HL-60 (cell line): ENCODE measurements around the gene RGMA.

Source experiments
- DNase-seq, 2 experiments: peaks; one replicate each; pipeline ENCODE4 v3.0.0-alpha.2; 2010 to 2020; ENCODE audit warnings: low read depth in 1 of 2, low spot score in 1 of 2
- H3K27ac ChIP-seq: fragments of 250-450 bp; sonication (Bioruptor Pico); replicated peaks from 2 replicates; pipeline ENCODE4 v1.5.1; 2020; ENCODE audit warnings: mild to moderate bottlenecking, moderate library complexity
- H3K27me3 ChIP-seq: fragments of 250-450 bp; sonication (Bioruptor Pico); 2 replicates; pipeline ENCODE4 v1.5.1; 2021; ENCODE audit warnings: mild to moderate bottlenecking, moderate library complexity; ENCODE audit not compliant: insufficient read depth, poor library complexity, severe bottlenecking
- H3K4me3 ChIP-seq: replicated peaks from 2 replicates; pipeline ENCODE4 v1.5.1; 2011; ENCODE audit warnings: mild to moderate bottlenecking, control low read depth, low read length; ENCODE audit not compliant: insufficient read depth
- CTCF ChIP-seq: IDR thresholded peaks from one replicate; pipeline ENCODE4 v1.5.1; 2011; ENCODE audit warnings: low read length, control low read depth, inconsistent platforms; ENCODE audit not compliant: insufficient read depth
- GABPA ChIP-seq: IDR thresholded peaks from 2 replicates; pipeline ENCODE4 v1.6.1; 2012; ENCODE audit warnings: low read depth
- POLR2AphosphoS5 ChIP-seq: IDR thresholded peaks from 2 replicates; pipeline ENCODE4 v1.6.1; 2012; ENCODE audit warnings: low read depth
- SPI1 ChIP-seq: IDR thresholded peaks from 2 replicates; pipeline ENCODE4 v1.6.1; 2012; ENCODE audit warnings: low read depth, mild to moderate bottlenecking, borderline replicate concordance
- TF ChIP-seq, protein P1 (sequence below): IDR thresholded peaks from 2 replicates; pipeline ENCODE4 v1.6.1; 2012; ENCODE audit warnings: low read depth; ENCODE audit not compliant: insufficient replicate concordance

Gene RGMA

DNA sequence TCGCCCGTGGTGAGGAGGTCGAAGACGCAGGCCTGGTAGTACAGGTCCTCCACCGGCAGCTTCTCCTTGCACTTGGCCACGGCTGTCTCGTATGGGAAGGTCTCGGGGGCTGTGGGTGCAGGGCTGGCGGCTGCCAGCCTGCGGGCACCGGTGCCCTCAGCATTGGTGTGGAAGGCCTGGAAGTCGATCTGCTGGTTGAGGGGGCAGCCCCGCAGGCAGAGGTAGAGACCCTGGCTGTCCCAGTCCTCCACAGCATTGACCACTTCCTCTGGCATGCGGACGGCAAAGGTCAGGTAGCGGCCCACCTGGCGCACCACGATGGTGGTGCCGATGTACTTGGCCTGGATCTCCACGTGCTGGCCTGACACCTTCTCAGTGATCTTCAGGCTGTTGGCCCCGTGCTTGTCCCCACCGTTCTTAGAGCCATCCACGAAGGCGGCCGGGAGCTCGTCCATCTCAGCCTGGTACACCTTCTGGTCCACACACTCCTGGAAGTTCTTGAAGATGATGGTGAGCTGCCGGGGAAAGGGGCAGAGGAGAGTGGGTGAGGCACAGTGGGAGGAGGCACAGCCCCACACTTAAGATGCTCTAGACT lies 43.7 kb downstream of the RGMA start:
- Histone ChIP-seq H3K27me3 (no peaks in the 10 kb centered on the region), H3K27ac (no peak overlapping the region), H3K4me3 (no peak overlapping the region)
- TF ChIP-seq POLR2AphosphoS5 (no peak), SPI1 (no peak), GABPA (no peak)
- TF ChIP-seq, protein P1, sequence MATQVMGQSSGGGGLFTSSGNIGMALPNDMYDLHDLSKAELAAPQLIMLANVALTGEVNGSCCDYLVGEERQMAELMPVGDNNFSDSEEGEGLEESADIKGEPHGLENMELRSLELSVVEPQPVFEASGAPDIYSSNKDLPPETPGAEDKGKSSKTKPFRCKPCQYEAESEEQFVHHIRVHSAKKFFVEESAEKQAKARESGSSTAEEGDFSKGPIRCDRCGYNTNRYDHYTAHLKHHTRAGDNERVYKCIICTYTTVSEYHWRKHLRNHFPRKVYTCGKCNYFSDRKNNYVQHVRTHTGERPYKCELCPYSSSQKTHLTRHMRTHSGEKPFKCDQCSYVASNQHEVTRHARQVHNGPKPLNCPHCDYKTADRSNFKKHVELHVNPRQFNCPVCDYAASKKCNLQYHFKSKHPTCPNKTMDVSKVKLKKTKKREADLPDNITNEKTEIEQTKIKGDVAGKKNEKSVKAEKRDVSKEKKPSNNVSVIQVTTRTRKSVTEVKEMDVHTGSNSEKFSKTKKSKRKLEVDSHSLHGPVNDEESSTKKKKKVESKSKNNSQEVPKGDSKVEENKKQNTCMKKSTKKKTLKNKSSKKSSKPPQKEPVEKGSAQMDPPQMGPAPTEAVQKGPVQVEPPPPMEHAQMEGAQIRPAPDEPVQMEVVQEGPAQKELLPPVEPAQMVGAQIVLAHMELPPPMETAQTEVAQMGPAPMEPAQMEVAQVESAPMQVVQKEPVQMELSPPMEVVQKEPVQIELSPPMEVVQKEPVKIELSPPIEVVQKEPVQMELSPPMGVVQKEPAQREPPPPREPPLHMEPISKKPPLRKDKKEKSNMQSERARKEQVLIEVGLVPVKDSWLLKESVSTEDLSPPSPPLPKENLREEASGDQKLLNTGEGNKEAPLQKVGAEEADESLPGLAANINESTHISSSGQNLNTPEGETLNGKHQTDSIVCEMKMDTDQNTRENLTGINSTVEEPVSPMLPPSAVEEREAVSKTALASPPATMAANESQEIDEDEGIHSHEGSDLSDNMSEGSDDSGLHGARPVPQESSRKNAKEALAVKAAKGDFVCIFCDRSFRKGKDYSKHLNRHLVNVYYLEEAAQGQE: no peak
- no peak for DNase-seq

DNA sequence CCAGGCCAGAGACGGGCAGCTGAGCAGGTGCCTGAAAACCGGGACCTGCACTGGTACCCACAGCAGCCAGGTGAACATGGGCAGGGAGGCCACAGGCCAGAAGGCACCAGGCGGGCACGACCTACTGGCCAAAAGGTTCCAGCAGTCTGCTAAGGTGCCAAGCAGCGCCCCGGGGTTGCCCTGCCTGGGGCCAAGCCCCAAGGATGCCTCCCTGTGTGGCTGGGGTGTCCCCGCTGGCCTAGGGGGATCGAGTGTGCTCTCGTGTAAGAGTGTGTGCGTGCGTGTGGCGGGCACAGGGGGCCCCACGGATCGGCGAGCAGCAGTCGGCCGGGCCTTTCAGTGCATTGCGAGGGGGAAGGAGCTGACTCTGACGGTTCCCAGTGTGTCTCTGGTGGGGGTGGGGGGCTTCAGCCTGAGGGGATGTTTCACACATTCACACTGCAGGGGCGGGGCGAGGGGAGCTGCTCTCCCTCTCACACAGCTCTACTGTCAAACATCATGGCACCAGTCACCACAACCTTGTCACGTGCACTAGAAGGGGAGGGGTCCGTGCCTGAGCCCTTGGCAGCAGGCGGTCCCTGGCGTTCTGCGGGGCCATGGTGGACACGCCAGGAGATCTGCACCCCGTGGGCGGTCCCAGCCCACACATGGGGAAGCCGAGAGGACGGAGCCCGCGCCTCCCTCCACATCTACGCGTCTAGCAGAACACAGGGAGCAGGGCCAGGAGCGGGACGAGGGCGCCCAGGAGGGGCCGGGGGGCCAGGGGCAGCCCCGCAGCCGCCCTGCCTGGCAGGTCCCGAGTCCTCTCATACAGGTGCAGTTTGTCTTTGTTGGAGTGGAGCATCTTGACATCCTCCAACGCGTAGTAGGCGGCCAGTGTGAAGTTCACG lies 44.5 kb downstream of the RGMA start:
- no peak overlapping the region for H3K27ac ChIP-seq
- TF ChIP-seq SPI1: no peak
- no peak for TF ChIP-seq POLR2AphosphoS5
- TF ChIP-seq CTCF: no peak
- TF ChIP-seq GABPA: no peak
- TF ChIP-seq, protein P1: no peak
- DNase-seq: no peak
- no peaks in the 10 kb centered on the region for H3K27me3 ChIP-seq
- H3K4me3 ChIP-seq: no peak overlapping the region

- Histone ChIP-seq H3K27ac (no peak overlapping the region), H3K27me3 (no peaks in the 10 kb centered on the region), H3K4me3 (no peak overlapping the region)
- TF ChIP-seq POLR2AphosphoS5 (no peak), SPI1 (no peak), GABPA (no peak), CTCF (no peak)
- TF ChIP-seq, protein P1: no peak
- no peak for DNase-seq
Observed at GRCh38 chr15:93043621-93044300, 45.2 kb downstream of the RGMA start.
